Parathyroid adenoma (tissue), 2 donors: Measurements from ENCODE around the gene CREB3L2.

Experiments used
- H2AFZ ChIP-seq: fragments of 300-600 bp; sonication (generic); one replicate; pipeline ENCODE4 v1.7.0; 2017; ENCODE audit warnings: antibody characterized with exemption, mild to moderate bottlenecking
- H3K27ac ChIP-seq: fragments of 300-600 bp; sonication (generic); one replicate; pipeline ENCODE4 v1.7.0; 2017
- H3K27me3 ChIP-seq: fragments of 300-600 bp; sonication (generic); one replicate; pipeline ENCODE4 v1.7.0; 2017; ENCODE audit warnings: low read length; ENCODE audit not compliant: control insufficient read depth, insufficient read depth
- H3K36me3 ChIP-seq: fragments of 300-600 bp; sonication (generic); one replicate; pipeline ENCODE4 v1.7.0; 2017; ENCODE audit warnings: low read length; ENCODE audit not compliant: control insufficient read depth, insufficient read depth
- H3K4me1 ChIP-seq: fragments of 300-600 bp; sonication (generic); one replicate; pipeline ENCODE4 v1.7.0; 2017; ENCODE audit warnings: control low read depth
- H3K4me2 ChIP-seq: fragments of 300-600 bp; sonication (generic); one replicate; pipeline ENCODE4 v1.7.0; 2017; ENCODE audit warnings: low read length
- H3K4me3 ChIP-seq: fragments of 300-600 bp; sonication (generic); one replicate; pipeline ENCODE4 v1.7.0; 2017; ENCODE audit warnings: low read depth, low read length
- H3K79me2 ChIP-seq: fragments of 300-600 bp; sonication (generic); one replicate; pipeline ENCODE4 v1.7.0; 2017; ENCODE audit warnings: control low read depth
- H3K9ac ChIP-seq: fragments of 300-600 bp; sonication (generic); one replicate; pipeline ENCODE4 v1.7.0; 2017; ENCODE audit warnings: mild to moderate bottlenecking
- H3K9me3 ChIP-seq: fragments of 300-600 bp; sonication (generic); one replicate; pipeline ENCODE4 v1.7.0; 2017; ENCODE audit warnings: low read length; ENCODE audit not compliant: control insufficient read depth
- CTCF ChIP-seq: fragments of 300-600 bp; sonication (generic); IDR thresholded peaks from one replicate; pipeline ENCODE4 v1.7.0; 2017; ENCODE audit warnings: antibody characterized with exemption, mild to moderate bottlenecking
- donor health status: primary hyperparathyroidism.

Gene CREB3L2

GRCh38 chr7:137862358-137862757 is 139.5 kb downstream of the CREB3L2 start:
- H2AFZ ChIP-seq = no peak overlapping the region
- no peaks in the 10 kb centered on the region for H3K36me3 ChIP-seq

GRCh38 chr7:137860542-137860941 is 141.3 kb downstream of the CREB3L2 start:
- H3K4me2 ChIP-seq = no peak overlapping the region
- no peak overlapping the region for H3K27ac ChIP-seq
- no peak for TF ChIP-seq CTCF
- H3K9ac ChIP-seq = no peak overlapping the region
- no peaks in the 10 kb centered on the region for H3K27me3 ChIP-seq
- no peaks in the 10 kb centered on the region for H3K36me3 ChIP-seq
- no peak overlapping the region for H3K4me3 ChIP-seq
- no peaks in the 10 kb centered on the region for H3K79me2 ChIP-seq
- no peaks in the 10 kb centered on the region for H3K9me3 ChIP-seq
- H3K4me1 ChIP-seq = no peaks in the 10 kb centered on the region
- H2AFZ ChIP-seq = no peak overlapping the region

More at GRCh38 chr7:137862358-137862757, 139.5 kb downstream of the CREB3L2 start:
- Histone ChIP-seq H3K27me3 (no peaks in the 10 kb centered on the region), H3K9ac (no peak overlapping the region), H3K27ac (no peak overlapping the region), H3K4me3 (no peak overlapping the region), H3K79me2 (no peaks in the 10 kb centered on the region), H3K4me1 (no peaks in the 10 kb centered on the region), H3K4me2 (no peak overlapping the region), H3K9me3 (no peaks in the 10 kb centered on the region)
- TF ChIP-seq CTCF = no peak

- H3K36me3 ChIP-seq = no peaks in the 10 kb centered on the region
- H3K4me1 ChIP-seq = no peaks in the 10 kb centered on the region
- H2AFZ ChIP-seq = no peak overlapping the region
- no peak overlapping the region for H3K9ac ChIP-seq
- TF ChIP-seq CTCF = no peak
- H3K27ac ChIP-seq = no peak overlapping the region
- H3K4me2 ChIP-seq = no peak overlapping the region
- H3K79me2 ChIP-seq = no peaks in the 10 kb centered on the region
- H3K9me3 ChIP-seq = no peaks in the 10 kb centered on the region
- no peak overlapping the region for H3K4me3 ChIP-seq
- H3K27me3 ChIP-seq = no peaks in the 10 kb centered on the region
Observed at GRCh38 chr7:137853053-137853452, 148.8 kb downstream of the CREB3L2 start.

GRCh38 chr7:137852108-137852507 is 149.8 kb downstream of the CREB3L2 start:
- Histone ChIP-seq H3K4me3 (no peak overlapping the region), H3K27me3 (no peaks in the 10 kb centered on the region), H3K9me3 (no peaks in the 10 kb centered on the region), H3K9ac (no peak overlapping the region), H3K79me2 (no peaks in the 10 kb centered on the region), H3K36me3 (no peaks in the 10 kb centered on the region), H2AFZ (no peak overlapping the region), H3K4me2 (no peak overlapping the region), H3K4me1 (no peaks in the 10 kb centered on the region), H3K27ac (no peak overlapping the region)
- no peak for TF ChIP-seq CTCF
